GM12801 (cell line): ENCODE results near the gene WWOX.

Experiments used
- TF ChIP-seq, protein P1 (sequence below): IDR thresholded peaks from one replicate; pipeline ENCODE4 v1.5.1; 2011; ENCODE audit warnings: control low read depth; ENCODE audit not compliant: insufficient read length; ENCODE audit errors: extremely low read depth

The WWOX gene

GRCh38 chr16:78761427-78761826 lies 662.0 kb downstream of the WWOX start:
- TF ChIP-seq, protein P1, sequence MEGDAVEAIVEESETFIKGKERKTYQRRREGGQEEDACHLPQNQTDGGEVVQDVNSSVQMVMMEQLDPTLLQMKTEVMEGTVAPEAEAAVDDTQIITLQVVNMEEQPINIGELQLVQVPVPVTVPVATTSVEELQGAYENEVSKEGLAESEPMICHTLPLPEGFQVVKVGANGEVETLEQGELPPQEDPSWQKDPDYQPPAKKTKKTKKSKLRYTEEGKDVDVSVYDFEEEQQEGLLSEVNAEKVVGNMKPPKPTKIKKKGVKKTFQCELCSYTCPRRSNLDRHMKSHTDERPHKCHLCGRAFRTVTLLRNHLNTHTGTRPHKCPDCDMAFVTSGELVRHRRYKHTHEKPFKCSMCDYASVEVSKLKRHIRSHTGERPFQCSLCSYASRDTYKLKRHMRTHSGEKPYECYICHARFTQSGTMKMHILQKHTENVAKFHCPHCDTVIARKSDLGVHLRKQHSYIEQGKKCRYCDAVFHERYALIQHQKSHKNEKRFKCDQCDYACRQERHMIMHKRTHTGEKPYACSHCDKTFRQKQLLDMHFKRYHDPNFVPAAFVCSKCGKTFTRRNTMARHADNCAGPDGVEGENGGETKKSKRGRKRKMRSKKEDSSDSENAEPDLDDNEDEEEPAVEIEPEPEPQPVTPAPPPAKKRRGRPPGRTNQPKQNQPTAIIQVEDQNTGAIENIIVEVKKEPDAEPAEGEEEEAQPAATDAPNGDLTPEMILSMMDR: no peak

DNA sequence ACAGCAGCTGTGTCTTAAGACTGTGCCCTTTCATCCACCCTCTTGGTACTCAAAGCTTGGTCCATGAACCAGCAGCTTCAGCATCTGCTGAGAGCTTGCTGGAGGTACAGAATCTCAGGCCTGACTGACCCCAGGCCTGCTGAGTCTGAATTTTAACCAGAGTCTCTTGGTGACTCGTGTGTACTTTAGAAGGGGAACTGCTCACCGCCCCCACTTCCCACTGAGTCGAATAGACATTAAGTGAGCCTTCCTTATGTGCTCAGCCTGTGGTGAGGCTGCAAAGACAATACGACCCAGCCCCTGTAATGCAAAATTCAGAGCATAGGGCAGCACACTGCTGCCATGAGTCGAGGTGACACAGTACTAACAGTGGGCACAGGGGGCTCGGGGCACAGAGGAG lies 662.8 kb downstream of the WWOX start:
- TF ChIP-seq, protein P1: no peak

- TF ChIP-seq, protein P1: no peak
Observed at GRCh38 chr16:78763821-78764440, 664.5 kb downstream of the WWOX start.

- TF ChIP-seq, protein P1: no peak
Observed at GRCh38 chr16:78764478-78764877, 665.0 kb downstream of the WWOX start.

DNA sequence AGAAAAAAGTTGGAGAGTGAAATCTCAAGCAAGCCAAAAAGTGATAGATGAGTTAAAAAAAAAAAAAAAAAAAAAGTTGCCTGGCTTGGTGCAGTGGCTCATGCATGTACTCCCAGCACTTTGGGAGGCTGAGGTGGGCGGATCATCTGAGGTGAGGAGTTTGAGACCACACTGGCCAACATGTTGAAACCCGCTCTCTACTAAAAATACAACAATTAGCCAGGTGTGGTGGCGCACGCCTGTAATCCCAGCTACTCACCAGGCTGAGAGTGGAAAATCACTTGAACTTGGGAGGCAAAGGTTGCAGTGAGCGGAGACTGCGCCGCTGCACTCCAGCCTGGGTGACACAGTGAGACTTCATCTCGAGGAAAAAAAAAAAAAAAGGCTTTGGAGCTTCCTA lies 668.8 kb downstream of the WWOX start:
- TF ChIP-seq, protein P1: no peak

GRCh38 chr16:78768718-78769117 lies 669.3 kb downstream of the WWOX start:
- TF ChIP-seq, protein P1: no peak

DNA sequence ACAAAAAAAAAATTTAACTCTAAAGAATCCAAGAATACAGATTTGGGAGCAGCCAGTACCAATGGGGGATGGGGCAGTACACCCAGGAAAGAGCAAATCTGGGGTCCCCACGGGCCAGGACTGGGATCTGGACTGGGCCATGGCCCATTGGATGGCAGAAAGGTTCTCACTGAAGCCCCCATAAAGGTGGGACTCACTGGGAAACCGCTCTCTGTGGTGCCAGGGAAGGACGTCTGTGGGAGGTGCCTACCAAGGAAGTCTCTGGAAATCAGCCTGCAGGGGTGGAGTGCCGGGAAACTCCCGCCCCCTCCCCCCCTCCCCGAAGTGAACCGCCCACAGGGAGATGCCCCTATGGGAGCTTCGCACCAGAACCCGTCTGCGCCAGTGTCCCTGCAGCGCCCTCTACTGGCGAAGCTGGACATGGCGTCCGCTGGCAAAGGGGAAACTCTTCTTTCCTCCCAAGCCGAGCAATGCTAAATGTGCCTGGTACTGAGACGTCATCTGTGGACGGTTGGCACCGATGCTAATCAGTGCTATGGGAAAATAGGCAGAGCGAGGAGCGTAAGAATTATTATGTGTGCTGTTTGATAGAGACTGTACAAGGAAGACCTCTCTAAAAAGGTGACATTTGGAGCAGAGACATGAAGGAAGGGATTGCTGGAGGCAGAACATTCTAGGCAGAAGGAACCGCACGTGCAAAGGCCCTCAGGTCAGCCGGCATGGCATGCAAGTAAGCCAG lies 671.1 kb downstream of the WWOX start:
- TF ChIP-seq, protein P1: no peak
